ENCODE data around the gene TINAGL1.

- TF ChIP-seq, protein P1, sequence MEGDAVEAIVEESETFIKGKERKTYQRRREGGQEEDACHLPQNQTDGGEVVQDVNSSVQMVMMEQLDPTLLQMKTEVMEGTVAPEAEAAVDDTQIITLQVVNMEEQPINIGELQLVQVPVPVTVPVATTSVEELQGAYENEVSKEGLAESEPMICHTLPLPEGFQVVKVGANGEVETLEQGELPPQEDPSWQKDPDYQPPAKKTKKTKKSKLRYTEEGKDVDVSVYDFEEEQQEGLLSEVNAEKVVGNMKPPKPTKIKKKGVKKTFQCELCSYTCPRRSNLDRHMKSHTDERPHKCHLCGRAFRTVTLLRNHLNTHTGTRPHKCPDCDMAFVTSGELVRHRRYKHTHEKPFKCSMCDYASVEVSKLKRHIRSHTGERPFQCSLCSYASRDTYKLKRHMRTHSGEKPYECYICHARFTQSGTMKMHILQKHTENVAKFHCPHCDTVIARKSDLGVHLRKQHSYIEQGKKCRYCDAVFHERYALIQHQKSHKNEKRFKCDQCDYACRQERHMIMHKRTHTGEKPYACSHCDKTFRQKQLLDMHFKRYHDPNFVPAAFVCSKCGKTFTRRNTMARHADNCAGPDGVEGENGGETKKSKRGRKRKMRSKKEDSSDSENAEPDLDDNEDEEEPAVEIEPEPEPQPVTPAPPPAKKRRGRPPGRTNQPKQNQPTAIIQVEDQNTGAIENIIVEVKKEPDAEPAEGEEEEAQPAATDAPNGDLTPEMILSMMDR (IDR thresholded peaks at IDR 0.05): no peak
- no peak for TF ChIP-seq ZFX (IDR thresholded peaks at IDR 0.05; ENCODE audit: borderline replicate concordance)
Observed at GRCh38 chr1:31531177-31531999, 44.9 kb upstream of the TINAGL1 start.

All from 22Rv1 (cell line).